B cell (primary cell): ENCODE data around the gene SOHLH1.

Experiments used
- EZH2 ChIP-seq: IDR thresholded peaks from 2 replicates; pipeline ENCODE4 v1.6.1; 2012; ENCODE audit warnings: borderline replicate concordance, low read depth, mild to moderate bottlenecking, moderate library complexity, low read length; ENCODE audit not compliant: insufficient read depth, poor library complexity, severe bottlenecking
- TF ChIP-seq, protein P1 (sequence below): fragments of 200-600 bp; IDR thresholded peaks from one replicate; pipeline ENCODE4 v1.8.0; 2022; ENCODE audit warnings: antibody characterized with exemption, mild to moderate bottlenecking

DNA sequence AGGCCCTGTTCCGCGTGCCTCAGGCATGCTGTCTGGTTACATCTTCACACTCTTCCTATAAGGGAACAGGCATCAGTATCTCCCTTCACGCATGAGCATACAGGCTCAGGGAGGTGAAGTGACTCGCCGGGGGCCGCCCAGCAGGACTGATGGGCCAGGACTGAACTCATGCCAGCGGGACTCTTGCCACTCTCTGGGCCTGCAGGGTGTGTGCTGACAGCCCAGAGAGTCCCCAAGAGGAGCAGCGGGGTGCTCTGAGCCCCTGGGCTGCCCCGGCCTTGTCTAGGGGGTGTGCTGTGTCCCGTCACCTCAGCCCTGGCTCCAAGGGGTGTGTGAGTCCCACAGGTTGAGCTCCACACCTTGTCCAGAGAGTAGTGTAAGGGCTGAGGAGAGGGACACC is 12.6 kb upstream of the SOHLH1 start:
- TF ChIP-seq, protein P1, sequence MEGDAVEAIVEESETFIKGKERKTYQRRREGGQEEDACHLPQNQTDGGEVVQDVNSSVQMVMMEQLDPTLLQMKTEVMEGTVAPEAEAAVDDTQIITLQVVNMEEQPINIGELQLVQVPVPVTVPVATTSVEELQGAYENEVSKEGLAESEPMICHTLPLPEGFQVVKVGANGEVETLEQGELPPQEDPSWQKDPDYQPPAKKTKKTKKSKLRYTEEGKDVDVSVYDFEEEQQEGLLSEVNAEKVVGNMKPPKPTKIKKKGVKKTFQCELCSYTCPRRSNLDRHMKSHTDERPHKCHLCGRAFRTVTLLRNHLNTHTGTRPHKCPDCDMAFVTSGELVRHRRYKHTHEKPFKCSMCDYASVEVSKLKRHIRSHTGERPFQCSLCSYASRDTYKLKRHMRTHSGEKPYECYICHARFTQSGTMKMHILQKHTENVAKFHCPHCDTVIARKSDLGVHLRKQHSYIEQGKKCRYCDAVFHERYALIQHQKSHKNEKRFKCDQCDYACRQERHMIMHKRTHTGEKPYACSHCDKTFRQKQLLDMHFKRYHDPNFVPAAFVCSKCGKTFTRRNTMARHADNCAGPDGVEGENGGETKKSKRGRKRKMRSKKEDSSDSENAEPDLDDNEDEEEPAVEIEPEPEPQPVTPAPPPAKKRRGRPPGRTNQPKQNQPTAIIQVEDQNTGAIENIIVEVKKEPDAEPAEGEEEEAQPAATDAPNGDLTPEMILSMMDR, result no peak
- no peak for TF ChIP-seq EZH2
